Effector CD8-positive, alpha-beta T cell (primary cell): ENCODE measurements around the gene RHOF.
"Not testable (repeated sequence)": the region's sequence is repeated elsewhere in the genome, so short reads cannot be mapped to it uniquely, and the experiment has no call there.

Experiments used
- DNase-seq: peaks from one replicate; lab custom pipeline; 2025; lab: John Stamatoyannopoulos, UW

RHOF gene

DNA sequence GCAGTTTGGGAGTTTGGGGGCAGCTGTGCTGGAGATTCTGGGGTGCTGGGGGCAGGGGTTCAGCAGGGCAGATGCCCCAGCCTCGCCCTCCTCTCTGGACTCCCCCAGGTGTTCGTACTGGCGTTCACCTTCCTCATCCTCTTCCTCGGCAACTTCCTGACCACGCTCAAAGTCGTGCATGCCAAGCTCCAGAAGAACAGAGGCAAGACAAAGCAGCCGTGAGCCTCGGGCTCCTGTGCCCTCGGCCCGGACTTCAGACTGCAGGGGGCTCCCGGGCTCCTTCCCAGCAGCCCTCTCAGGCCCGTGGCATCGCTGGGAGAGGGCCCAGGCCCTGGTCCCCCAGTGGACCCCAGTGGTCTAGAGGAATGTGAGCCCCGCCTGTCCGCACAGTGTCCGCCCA, 18.0 kb downstream of the RHOF start:
- no peak for DNase-seq

DNA sequence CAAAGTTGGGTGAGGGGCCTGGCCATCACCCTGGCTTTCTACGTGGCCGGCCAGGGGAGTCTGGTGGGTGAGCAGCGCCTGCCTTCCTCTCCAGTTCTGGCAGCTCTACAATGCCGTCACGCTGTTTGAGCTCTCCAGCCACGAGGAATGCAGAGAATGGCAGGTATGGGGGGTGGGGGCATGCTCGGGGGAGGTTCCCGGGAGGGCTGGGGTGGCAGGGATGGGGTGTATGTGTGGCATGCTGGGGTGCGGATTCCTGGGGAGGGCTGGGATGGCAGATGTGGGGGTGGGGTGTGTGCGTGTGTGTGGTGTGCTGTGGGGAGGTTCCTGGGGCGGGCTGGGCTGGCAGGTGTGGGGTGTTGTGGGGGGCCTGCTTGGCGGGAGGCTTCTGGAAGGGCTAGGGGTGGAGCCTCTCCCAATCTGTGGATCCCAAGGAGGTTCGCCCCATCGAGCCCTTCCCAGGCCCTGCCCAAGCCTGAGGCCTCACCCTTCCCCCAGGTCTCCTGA, 18.5 kb downstream of the RHOF start:
- DNase-seq: no peak

DNA sequence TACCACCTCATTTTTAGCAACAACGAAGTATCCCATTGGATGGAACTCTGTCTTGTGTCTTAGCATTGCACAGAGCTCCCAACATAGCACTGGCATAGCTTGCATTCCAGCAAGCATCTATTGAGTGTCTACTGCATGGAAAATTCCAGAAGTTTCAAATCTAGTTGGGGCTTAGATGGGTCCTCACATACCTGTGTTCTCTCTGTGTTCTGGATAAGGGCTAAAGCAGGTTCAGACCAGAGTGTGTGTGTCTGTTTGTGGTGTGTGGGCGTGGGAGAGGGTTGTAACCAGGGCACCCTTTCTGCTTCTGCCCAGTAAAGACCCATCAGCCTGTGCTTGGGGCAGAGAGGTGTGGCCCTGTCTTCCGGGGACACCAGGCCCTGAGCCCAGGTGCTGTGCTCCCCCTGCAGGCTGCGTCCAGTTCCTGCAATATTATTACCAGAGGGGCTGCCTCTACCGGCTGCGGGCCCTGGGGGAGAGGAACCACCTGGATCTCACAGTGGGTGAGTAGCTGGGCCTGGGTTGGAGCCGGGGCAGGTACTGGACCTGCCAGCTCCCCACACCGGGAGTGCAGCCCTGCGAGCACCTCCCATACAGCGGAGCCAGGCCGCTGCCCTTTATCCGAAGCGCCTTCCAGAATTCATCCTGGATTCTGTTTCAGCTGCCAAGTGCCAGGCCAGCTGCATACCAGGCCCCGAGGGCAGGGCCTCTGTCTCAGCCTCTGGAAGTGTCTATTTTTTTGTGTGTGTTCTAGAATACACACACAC, 20.3 kb downstream of the RHOF start:
- DNase-seq: peak; percentile 69

DNA sequence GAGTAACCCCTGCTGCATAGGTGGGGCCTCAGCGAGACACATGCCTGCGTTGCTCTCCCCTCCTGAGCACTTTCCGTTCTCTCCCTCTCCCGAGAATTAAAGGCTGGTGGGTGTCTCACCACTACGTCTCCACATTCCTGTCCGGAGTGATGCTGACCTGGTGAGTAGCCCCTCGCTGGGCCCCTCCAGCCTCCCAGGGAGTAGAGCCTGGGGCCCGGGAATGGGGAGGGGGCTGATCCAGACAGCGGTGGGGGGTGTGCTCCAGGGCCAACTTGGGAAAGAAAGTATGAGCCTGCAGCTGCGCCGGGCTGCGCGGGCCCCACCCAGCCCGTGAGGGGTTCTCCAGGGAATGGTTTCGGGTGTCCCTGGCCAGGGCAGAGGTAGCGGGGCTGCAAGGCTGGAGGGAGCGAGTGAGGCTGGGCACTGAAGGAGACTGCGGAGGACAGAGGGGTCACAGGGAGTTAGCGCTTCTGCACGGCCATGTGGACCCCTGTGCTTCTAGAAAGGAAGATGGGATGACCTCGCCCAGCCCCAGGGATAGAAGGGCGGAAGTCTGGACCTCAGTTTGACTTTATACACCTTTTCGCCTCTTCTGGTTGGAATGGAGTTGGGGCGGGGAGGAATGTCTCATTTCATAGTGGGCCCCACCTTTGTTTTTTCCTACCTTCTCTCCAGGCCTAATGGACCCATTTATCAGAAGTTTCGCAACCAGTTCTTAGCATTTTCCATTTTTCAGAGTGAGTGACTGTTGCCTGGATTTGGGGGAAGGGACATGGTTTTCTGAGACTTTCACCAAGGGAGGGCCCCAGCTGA, 22.5 kb downstream of the RHOF start:
- no peak for DNase-seq

DNA sequence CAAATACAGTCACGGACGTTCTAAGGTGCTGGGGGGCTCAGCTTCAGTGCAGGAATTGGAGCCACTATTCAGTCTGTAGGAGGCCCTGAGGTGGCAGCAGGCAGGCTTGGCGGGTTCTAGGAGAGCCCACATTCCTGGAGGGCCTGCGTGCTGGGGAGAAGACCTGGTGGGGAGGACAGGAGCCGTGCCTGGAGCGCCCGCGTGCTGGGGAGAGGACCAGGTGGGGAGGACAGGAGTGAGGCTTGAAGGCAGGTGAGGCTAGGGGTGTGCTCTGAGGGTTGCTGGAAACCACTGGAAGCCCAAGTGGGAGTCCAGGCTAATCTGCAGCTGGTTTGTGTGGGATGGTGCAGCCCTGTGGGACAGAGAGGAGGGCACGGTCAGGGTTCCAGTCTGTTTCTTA, 23.1 kb downstream of the RHOF start:
- DNase-seq: no peak

DNA sequence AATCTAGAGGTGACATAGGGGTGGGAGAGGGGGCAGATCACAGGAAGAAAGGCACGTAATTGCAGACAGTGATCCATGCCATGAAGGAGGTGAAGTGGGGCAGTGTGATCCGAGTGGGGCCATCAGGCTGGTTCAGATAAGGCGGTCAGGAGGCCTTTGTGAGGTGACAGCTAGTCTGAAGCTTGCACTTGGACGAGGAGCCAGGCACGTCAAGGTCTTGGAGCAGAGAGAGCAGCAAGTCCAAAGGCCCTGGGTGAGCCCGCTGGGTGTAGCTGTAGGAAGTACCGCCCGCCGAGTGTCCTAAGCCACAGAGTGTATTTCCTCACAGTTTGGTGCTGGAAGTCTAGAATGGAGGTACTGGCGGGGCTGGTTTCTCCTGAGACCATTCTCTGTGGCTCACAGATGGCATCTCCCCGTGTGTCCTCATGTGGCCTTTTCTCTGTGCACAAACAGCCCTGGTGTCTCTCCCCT, 23.6 kb downstream of the RHOF start:
- DNase-seq: no peak

DNA sequence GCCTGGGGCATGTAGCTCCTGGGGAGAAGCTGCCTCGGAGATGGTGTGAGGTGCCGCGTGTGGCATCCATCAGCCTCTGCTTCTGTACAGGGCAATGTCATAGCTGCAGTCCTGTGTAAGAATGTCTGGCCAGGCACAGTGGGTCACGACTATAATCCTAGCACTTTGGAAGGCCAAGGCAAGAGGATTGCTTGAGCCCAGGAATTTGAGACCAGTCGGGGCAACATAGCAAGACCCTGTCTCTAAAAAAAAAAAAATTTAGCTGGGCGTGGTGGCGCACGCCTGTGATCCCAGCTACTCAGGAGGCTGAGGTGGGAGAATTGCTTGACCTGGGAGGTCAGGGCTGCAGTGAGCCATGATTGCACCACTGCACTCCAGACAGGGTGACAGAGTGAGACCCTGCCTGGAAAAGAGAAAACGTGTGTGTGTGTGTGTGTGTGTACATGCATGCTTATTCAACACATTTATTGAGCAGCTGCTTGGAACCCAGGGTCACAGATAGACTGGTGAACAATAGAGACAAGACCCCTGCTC, 24.1 kb downstream of the RHOF start:
- no peak for DNase-seq

DNA sequence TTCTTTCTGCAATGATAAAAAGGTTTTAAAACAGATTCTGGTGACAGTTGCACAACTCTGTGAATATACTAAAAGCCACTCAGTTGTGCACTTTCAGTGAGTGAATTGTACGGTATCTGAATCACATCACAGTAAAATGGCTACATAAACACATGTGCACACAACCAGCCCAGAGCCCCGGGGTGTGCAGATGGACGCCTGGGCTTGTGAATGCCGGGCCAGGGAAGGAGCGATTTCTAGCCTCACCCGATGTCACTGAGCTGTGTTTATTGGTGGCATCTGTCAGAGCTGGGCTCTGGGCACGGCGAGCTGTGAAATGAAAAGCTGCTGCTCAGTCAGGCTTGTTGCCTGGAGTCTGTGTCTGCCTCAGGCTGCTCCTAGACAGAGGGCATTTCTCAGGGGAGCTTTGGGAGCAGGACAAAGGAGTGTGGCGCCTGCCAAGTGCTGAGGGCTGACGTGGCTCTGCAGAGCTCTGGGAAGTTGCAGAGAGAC, 25.9 kb downstream of the RHOF start:
- DNase-seq: no peak

DNA sequence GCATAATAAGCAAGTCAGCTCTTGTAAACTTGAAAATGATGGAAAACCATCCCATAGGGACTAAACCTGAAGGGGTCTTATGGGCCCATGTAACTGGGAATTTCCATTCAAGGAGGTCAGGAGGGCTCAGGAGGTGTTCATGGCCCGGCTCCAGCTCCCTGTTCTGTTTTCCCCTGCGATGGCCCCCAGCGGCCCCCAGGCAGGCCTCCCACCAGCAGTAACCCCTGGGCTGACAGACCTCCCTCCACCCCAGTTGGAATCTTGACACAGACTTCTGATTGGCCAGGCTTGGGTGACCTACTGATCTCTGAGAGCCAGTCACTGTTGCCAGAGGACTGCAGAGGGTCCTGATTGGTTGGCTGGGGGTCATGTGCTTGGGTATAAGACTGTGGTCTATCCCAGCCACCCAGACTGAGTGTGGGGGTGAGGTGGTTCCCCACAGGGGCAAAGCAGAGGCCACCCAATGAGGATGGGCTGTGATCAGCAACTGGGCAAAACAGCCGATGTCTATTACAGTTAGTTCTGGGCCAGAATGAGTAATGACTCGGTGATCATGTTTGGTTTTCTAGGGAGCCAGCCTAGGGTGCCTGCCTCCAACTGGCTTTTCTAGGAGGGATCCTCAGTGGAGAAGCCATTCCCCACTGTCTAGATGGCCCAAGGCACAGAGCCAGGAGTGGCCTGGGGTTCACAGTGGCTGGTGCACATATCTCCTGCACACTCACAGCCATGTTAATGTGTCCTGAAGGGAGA, 27.0 kb downstream of the RHOF start:
- DNase-seq: no peak

DNA sequence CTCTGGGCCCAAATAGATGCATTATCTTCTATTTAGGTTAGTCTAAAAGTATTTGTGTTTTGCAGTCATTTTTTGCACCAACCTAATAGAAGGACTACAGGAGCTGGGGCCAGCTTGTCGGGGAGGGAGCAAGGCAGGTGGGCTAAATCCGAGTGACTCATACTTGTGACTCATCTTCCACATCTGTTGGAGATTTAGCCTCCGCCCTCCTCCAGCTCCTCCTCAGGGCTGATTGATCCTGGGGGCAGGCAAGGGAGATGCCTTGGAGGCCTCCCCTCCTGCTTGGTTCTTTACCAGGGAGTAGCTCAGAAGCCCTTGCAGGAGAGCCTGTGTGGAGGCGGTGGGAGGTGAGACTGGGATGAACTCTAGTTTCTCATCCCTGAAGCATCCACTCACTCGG, 27.9 kb downstream of the RHOF start:
- no peak for DNase-seq

DNA sequence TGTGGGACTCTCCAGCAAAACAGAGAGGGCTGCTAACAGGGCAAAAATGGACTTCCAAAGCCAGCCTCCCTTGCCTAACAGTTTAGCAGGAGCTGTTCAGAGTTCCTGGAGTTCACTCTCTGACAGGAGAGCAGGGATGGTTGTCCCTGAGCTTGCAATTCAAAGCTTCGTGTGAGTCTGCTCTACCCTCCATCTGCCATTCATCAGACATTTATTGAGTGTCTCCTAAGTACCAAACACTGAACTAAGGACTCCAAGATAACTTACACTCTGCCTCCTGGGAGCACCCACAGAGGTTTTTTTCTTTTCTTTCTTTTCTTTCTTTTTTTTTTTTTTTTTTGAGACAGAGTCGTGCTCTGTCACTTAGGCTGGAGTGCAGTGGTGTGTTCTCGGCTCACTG, 28.7 kb downstream of the RHOF start:
- DNase-seq: no peak

DNA sequence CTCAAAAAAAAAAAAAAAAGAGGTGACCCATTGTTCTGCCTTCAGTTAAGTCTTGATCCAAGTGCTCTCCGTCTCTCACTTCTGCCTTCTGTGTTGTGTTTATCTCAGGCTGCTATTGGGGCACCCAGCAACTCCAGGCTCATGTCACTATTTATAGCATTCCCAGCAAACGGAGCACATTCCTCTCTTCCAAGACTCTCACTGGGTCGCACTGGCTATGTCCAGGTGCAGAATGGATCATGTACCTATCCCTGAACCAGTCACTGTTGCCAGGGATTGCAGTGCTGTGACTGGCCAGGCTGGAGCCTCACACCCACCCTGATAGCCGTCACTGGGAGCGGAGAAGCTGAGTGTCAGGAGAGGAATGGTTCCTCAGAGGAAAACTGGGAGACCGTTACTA, 31.2 kb downstream of the RHOF start:
- DNase-seq: no peak

DNA sequence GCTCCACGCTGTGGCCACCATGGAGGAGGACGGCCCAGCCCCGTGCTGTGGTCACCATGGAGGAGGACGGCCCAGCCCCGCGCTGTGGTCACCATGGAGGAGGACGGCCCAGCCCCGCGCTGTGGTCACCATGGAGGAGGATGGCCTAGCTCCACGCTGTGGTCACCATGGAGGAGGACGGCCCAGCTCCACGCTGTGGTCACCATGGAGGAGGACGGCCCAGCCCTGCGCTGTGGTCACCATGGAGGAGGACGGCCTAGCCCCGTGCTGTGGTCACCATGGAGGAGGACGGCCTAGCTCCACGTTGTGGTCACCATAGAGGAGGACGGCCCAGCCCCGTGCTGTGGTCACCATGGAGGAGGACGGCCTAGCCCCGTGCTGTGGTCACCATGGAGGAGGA, 35.0 kb downstream of the RHOF start:
- DNase-seq: not testable (repeated sequence)

DNA sequence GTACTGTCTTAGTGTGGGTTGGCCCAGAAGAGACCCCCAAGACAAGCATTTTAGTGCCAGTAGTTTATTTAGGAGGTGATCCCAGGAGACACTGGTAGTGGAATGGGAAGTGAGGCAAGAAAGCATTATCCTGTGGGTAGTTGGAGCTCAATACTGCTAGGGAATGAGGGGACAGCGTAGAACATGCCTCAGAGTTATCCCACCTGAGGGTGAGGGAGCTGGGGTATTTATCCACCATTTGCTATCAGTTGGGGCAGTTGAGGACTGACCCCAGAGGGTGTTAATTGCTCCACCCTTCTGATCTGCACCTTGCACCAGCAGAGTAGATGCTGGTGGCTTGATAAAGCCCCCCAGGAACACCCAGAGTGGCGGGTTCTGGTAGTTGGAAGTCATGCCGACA, 37.9 kb downstream of the RHOF start:
- no peak for DNase-seq

DNA sequence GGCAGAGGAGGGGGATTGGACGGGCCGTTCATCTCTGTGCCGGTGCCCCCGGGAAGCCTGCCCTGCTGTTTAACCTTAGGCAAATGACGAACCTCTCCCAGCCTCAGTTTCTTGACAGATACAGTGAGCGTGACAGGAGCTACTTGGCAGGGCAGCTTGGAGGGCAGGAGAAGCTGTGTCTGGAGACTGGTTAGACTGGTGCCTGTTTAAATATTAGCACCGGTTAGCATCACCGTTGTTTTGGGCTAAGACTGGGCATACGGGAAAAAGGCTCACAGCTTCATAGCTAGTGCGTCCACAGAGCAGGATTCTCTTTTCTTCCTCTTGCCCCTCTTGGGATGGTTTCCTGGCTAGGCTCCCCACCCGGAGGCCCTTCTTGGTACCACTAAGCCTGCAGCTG, 38.7 kb downstream of the RHOF start:
- DNase-seq: no peak

DNA sequence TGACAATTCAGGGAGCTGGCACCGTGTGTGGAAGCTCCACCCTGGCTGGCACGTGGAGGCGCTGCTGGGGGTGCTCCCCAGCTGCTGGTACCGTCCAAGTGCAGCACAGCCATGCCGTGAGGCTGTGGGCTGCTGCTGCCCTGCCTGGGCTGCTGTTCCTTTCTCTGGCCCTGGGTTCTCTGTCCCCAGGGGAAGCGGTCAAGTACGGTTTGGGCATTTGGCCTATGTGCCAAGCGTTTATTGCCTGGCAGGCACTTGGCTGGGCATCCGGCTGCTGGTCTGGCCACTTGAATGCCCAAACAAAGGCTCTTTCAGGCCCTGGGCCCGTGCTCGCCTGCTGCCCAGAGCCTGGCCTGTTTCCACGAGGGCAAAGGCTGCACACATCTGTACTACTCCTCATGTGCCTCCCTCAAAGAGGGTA, 39.6 kb downstream of the RHOF start:
- no peak for DNase-seq

DNA sequence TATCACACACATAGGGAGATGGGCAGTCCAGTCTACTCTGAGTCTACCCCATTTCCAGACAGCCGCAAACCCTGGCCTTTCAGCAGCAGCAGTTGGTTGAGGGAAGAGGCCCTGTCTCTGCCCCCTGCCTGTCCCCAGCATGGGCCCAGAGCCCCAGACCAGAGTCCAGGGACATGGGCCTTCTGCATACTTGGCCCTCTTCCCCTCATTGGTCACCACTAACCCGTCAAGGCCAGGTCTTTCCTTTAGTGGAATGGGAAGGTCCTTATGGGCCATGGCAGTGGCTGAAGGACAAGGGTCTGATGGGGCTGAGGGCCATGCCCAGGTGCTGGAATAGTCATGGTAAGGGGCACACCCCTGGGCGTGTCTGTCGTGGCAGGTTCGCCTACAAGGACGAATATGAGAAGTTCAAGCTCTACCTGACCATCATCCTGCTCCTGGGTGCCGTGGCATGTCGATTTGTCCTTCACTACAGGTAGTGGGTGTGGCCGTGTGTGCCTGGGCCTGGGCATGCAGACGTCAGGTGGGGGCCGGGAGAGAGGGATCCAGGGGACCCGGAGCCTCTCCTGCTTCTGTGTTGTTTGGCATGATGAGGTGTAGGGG, 41.6 kb downstream of the RHOF start:
- no peak for DNase-seq

DNA sequence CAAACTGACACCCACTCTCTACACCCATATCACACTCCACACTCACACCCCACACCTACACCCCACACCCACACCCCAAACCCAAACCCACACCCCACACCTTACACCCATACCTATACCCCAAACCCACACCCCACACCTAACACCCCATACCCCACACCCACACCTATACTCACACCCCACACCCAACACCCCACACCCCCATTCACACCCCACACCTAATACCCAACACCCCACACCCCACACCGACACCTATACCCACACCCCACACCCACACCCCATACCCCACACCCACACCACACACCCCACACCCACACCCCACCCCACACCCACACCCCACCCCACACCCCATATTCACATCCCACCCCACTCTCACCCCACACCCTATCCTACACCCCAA, 42.5 kb downstream of the RHOF start:
- DNase-seq: no peak

DNA sequence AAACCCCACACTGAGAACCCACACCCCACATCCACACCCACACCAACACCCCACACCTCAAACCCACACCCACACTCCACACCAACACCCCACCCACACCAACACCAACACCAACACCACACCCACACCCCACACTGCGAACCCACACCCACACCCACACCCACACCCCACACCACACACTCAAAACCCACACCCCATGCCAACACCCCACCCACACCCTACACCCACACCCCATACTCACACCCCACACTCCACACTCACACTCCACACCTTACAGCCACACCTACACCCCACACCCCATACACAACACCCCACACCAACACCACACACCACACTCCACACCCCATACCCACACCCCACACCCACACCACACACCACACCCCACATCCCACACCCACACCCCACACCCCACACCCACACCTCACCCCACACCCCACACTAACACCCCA, 43.0 kb downstream of the RHOF start:
- DNase-seq: no peak

DNA sequence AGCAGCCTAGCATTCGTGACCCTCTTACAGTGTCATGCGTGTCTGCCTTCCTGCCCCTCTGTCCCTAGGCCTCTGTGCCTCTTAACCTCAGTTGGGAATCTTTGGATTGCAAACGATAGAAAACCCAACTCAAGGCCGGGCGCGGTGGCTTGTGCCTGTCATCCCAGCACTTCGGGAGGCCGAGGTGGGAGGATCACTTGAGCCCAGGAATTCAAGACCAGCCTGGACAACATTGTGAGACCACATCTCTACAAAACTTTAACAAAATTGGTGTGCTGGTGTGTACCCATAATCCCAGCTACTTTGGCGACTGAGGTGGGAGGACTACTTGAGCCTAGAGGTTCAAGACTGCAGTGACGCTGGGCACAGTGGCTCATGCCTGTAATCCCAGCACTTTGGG, 44.2 kb downstream of the RHOF start:
- DNase-seq: no peak

DNA sequence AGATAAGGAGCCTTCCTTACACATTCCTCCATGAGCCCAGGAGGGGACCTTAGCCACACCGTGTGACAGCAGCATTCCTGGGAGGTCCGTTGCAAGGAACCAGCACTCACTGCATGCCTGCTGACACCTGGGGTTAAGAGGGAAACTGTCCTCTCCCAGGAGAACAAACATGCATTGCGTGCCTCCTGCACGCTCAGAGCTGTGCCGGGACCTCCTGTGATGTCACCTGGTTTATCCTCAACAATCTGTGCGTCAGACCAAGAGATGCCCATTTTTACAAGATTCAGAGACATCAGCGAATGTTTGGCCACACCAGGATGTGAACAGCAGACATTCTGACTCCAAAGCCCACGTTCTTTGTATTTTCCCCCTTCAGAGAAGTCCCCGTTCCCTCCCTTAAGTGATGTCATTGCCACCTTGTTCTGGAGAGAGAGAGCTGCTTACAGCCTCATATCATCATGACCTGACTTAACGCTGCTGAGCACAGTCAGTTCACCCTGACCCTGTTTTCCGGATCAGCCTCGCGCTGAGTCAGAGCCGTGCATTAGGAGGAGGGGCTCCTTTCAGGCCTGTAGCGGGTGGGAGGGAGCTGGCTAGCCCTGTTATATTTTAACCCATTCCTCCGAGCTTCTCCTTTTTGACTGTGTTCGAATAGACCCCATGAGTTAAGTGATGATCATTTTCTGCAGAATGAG, 44.8 kb downstream of the RHOF start:
- DNase-seq: no peak
